Neural progenitor cell (in vitro differentiated cells): ENCODE measurements around the gene SDCCAG8. TPM values are rescaled to one million over a fixed set of nuclear protein-coding genes. Genes with fewer than 3 reads are reported as not detected.

Source experiments
- DNase-seq: peaks from one replicate; pipeline ENCODE4 v3.0.0-alpha.2; 2016; ENCODE audit warnings: low spot score
- H2AFZ ChIP-seq: fragments of 200-600 bp; sonication (generic); replicated peaks from 2 replicates; pipeline ENCODE4 v1.6.1; 2016; ENCODE audit warnings: antibody characterized with exemption
- H3F3A ChIP-seq: fragments of 200-600 bp; sonication (generic); 2 replicates; pipeline ENCODE4 v1.6.1; 2016; ENCODE audit warnings: antibody characterized with exemption, low read depth
- H3K27ac ChIP-seq: fragments of 200-600 bp; sonication (generic); 2 replicates; pipeline ENCODE4 v1.5.1; 2016; ENCODE audit warnings: mild to moderate bottlenecking
- H3K27me3 ChIP-seq: fragments of 200-600 bp; sonication (generic); 2 replicates; pipeline ENCODE4 v1.6.1; 2016; ENCODE audit warnings: mild to moderate bottlenecking, moderate library complexity
- H3K36me3 ChIP-seq: fragments of 200-600 bp; sonication (generic); 2 replicates; pipeline ENCODE4 v1.5.1; 2016
- H3K4me1 ChIP-seq: fragments of 200-600 bp; sonication (generic); 2 replicates; pipeline ENCODE4 v1.6.1; 2016; ENCODE audit warnings: mixed run types
- H3K4me2 ChIP-seq: fragments of 200-600 bp; sonication (generic); 2 replicates; pipeline ENCODE4 v1.6.1; 2016
- H3K4me3 ChIP-seq: fragments of 200-600 bp; sonication (generic); 2 replicates; pipeline ENCODE4 v1.5.1; 2016
- H3K79me2 ChIP-seq: fragments of 200-600 bp; sonication (generic); 2 replicates; pipeline ENCODE4 v1.6.1; 2016; ENCODE audit warnings: low read depth
- H3K9ac ChIP-seq: fragments of 200-600 bp; sonication (generic); 2 replicates; pipeline ENCODE4 v1.6.1; 2016
- H3K9me3 ChIP-seq: fragments of 200-600 bp; sonication (generic); 2 replicates; pipeline ENCODE4 v1.5.1; 2016; ENCODE audit warnings: low read depth
- H4K20me1 ChIP-seq: fragments of 200-600 bp; sonication (generic); 2 replicates; pipeline ENCODE4 v1.6.1; 2016; ENCODE audit warnings: low read depth
- H3K27ac Mint-ChIP-seq: 3 replicates; pipeline ENCODE4 v1.8.0; 2021; ENCODE audit warnings: mixed read lengths
- H3K27me3 Mint-ChIP-seq: 2 replicates; pipeline ENCODE4 v1.8.0; 2022; ENCODE audit warnings: low read depth, mild to moderate bottlenecking, inconsistent platforms, moderate library complexity, mixed read lengths; ENCODE audit not compliant: insufficient read depth
- H3K36me3 Mint-ChIP-seq: 3 replicates; pipeline ENCODE4 v1.8.0; 2021; ENCODE audit warnings: mixed read lengths
- H3K4me1 Mint-ChIP-seq: 3 replicates; pipeline ENCODE4 v1.8.0; 2021; ENCODE audit warnings: mixed read lengths
- H3K4me3 Mint-ChIP-seq: 3 replicates; pipeline ENCODE4 v1.8.0; 2021; ENCODE audit warnings: mild to moderate bottlenecking, moderate library complexity, mixed read lengths
- H3K9me3 Mint-ChIP-seq: 3 replicates; pipeline ENCODE4 v1.8.0; 2020; ENCODE audit warnings: mixed read lengths
- CTCF ChIP-seq: fragments of 200-600 bp; sonication (generic); IDR thresholded peaks from 2 replicates; pipeline ENCODE4 v1.5.1; 2017; ENCODE audit warnings: antibody characterized with exemption, mild to moderate bottlenecking
- EZH2 ChIP-seq: fragments of 200-600 bp; sonication (generic); IDR thresholded peaks from 2 replicates; pipeline ENCODE4 v1.6.1; 2017; ENCODE audit warnings: antibody characterized with exemption, mild to moderate bottlenecking, moderate library complexity
- EZH2phosphoT487 ChIP-seq: fragments of 200-600 bp; sonication (generic); IDR thresholded peaks from 2 replicates; pipeline ENCODE4 v1.6.1; 2017; ENCODE audit warnings: antibody characterized with exemption
- total RNA-seq: library from RNA; depleted of rRNA; stranded (reverse); fragments of >200 nt; gene quantifications from 2 replicates; pipeline ENCODE4 v1.2.3, GENCODE V29; 2015; ENCODE audit warnings: low replicate concordance

The SDCCAG8 gene
- total RNA-seq, 1 donor from 2014 or later: 30.3 TPM

GRCh38 chr1:243462929-243463697 is 207.3 kb downstream of the SDCCAG8 start:
- no peaks in the 10 kb centered on the region for H3K36me3 ChIP-seq
- H3K4me3 Mint-ChIP-seq: no peak overlapping the region
- no peak overlapping the region for H3K4me2 ChIP-seq
- H3F3A ChIP-seq: no peaks in the 10 kb centered on the region
- TF ChIP-seq CTCF (no peak), EZH2 (no peak), EZH2phosphoT487 (no peak)
- no peaks in the 10 kb centered on the region for H3K9me3 Mint-ChIP-seq
- DNase-seq: no peak
- no peak overlapping the region for H3K27ac ChIP-seq
- H3K9ac ChIP-seq: no peak overlapping the region
- no peaks in the 10 kb centered on the region for H3K4me1 Mint-ChIP-seq
- no peak overlapping the region for H2AFZ ChIP-seq
- H3K27me3 Mint-ChIP-seq: no peaks in the 10 kb centered on the region
- peaks cover 3% of the 10 kb centered on the region for H3K36me3 Mint-ChIP-seq
- no peak overlapping the region for H3K27ac Mint-ChIP-seq
- no peaks in the 10 kb centered on the region for H3K9me3 ChIP-seq
- H3K4me3 ChIP-seq: no peak overlapping the region
- H3K4me1 ChIP-seq: no peaks in the 10 kb centered on the region
- H3K27me3 ChIP-seq: no peaks in the 10 kb centered on the region
- H4K20me1 ChIP-seq: no peaks in the 10 kb centered on the region
- H3K79me2 ChIP-seq: no peaks in the 10 kb centered on the region

GRCh38 chr1:243465081-243465480 is 209.2 kb downstream of the SDCCAG8 start:
- H3K27me3 Mint-ChIP-seq: no peaks in the 10 kb centered on the region
- Histone ChIP-seq H3K9me3 (no peaks in the 10 kb centered on the region), H3K4me2 (no peak overlapping the region), H3K27ac (no peak overlapping the region), H3K27me3 (no peaks in the 10 kb centered on the region), H3F3A (peaks cover 2% of the 10 kb centered on the region), H3K9ac (no peak overlapping the region), H2AFZ (no peak overlapping the region), H3K4me1 (peaks cover 8% of the 10 kb centered on the region), H3K4me3 (no peak overlapping the region), H3K79me2 (no peaks in the 10 kb centered on the region), H3K36me3 (no peaks in the 10 kb centered on the region), H4K20me1 (no peaks in the 10 kb centered on the region)
- H3K4me1 Mint-ChIP-seq: peaks cover 7% of the 10 kb centered on the region
- H3K36me3 Mint-ChIP-seq: peaks cover 3% of the 10 kb centered on the region
- H3K27ac Mint-ChIP-seq: peak overlapping the region; percentile 69
- DNase-seq: no peak
- TF ChIP-seq EZH2: no peak
- no peak for TF ChIP-seq EZH2phosphoT487
- no peak for TF ChIP-seq CTCF
- H3K4me3 Mint-ChIP-seq: no peak overlapping the region
- H3K9me3 Mint-ChIP-seq: no peaks in the 10 kb centered on the region

GRCh38 chr1:243465738-243466137 is 209.9 kb downstream of the SDCCAG8 start:
- H3K9me3 Mint-ChIP-seq: no peaks in the 10 kb centered on the region
- peaks cover 13% of the 10 kb centered on the region for H3K4me1 Mint-ChIP-seq
- no peak overlapping the region for H3K27ac Mint-ChIP-seq
- H3K4me3 ChIP-seq: no peak overlapping the region
- H3K4me1 ChIP-seq: peaks cover 15% of the 10 kb centered on the region
- no peak overlapping the region for H2AFZ ChIP-seq
- H3K27me3 ChIP-seq: no peaks in the 10 kb centered on the region
- H3K9ac ChIP-seq: no peak overlapping the region
- peaks cover 3% of the 10 kb centered on the region for H3K36me3 Mint-ChIP-seq
- no peaks in the 10 kb centered on the region for H3K9me3 ChIP-seq
- no peak overlapping the region for H3K4me2 ChIP-seq
- DNase-seq: no peak
- H3K36me3 ChIP-seq: no peaks in the 10 kb centered on the region
- H3K27ac ChIP-seq: no peak overlapping the region
- no peak for TF ChIP-seq EZH2
- TF ChIP-seq CTCF: no peak
- TF ChIP-seq EZH2phosphoT487: no peak
- H4K20me1 ChIP-seq: no peaks in the 10 kb centered on the region
- H3K4me3 Mint-ChIP-seq: no peak overlapping the region
- no peaks in the 10 kb centered on the region for H3K79me2 ChIP-seq
- H3F3A ChIP-seq: peaks cover 8% of the 10 kb centered on the region
- no peaks in the 10 kb centered on the region for H3K27me3 Mint-ChIP-seq
